GM12864 (cell line): ENCODE results near the gene MAP3K9.

Experiments used
- DNase-seq: peaks from one replicate; pipeline ENCODE4 v3.0.0-alpha.2; 2011; ENCODE audit warnings: low read depth
- H3K4me3 ChIP-seq: 2 replicates; pipeline ENCODE4 v1.5.1; 2011; ENCODE audit warnings: mild to moderate bottlenecking, low read depth, low read length, control low read depth
- TF ChIP-seq, protein P1 (sequence below): IDR thresholded peaks from 2 replicates; pipeline ENCODE4 v1.5.1; 2011; ENCODE audit warnings: low read depth, mild to moderate bottlenecking, moderate library complexity, low read length, control low read depth, inconsistent platforms; ENCODE audit errors: missing control alignments

MAP3K9 gene

DNA sequence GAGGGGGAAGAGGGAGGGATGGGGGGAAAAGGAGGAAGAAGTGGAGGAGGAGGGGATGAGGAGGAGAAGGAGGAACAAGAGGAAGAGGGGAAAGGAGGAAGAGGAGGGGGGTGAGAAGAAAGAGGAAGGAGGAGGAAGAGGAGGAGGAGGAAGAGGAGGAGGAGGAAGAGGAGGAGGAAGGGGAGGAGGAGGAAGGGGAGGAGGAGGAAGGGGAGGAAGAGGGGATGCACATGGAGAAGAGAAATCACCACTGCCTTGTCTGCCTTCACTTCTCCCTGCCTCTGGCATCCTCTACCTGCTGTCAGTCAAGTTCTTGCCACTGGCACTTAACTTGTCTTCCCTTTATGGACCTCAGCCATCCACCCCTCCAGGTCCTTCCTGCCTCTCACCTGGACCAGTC, 107.7 kb downstream of the MAP3K9 start:
- TF ChIP-seq, protein P1, sequence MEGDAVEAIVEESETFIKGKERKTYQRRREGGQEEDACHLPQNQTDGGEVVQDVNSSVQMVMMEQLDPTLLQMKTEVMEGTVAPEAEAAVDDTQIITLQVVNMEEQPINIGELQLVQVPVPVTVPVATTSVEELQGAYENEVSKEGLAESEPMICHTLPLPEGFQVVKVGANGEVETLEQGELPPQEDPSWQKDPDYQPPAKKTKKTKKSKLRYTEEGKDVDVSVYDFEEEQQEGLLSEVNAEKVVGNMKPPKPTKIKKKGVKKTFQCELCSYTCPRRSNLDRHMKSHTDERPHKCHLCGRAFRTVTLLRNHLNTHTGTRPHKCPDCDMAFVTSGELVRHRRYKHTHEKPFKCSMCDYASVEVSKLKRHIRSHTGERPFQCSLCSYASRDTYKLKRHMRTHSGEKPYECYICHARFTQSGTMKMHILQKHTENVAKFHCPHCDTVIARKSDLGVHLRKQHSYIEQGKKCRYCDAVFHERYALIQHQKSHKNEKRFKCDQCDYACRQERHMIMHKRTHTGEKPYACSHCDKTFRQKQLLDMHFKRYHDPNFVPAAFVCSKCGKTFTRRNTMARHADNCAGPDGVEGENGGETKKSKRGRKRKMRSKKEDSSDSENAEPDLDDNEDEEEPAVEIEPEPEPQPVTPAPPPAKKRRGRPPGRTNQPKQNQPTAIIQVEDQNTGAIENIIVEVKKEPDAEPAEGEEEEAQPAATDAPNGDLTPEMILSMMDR = no peak
- H3K4me3 ChIP-seq = no peak overlapping the region
- no peak for DNase-seq

DNA sequence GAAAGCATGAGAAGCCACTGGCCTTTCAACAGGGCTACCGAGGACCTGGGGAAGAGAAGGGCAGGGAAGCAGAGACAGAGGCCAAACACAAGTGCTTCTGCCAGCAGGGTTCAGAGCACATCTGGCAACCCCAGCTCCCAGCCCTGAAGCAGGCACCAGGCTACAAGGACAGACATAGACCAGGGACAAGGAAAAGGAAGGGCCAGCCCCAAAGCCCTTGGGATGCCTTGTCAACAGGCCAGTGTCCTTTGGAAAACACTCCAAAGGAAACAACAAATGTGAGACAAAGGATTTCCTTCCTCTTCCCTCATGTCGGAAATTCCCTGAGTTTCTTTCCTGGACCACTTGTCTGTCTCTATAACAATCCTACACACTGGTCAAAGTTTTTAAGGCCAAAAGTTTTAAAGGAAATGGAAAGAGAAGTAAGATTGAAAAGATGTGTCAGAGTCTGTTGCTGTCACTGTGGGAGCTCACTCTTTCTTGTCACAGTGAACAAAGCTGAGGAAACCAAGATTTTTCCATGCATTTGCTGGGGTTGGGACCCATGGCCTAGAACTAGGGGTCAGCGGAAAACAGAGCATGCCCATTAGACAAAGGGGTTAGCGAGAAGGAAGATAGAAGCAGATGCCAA, 108.2 kb downstream of the MAP3K9 start:
- H3K4me3 ChIP-seq = no peak overlapping the region
- TF ChIP-seq, protein P1 = no peak

GRCh38 chr14:70699646-70700045, 109.7 kb downstream of the MAP3K9 start:
- no peak overlapping the region for H3K4me3 ChIP-seq
- TF ChIP-seq, protein P1 = no peak
- DNase-seq = no peak

More for the DNA sequence above, 108.2 kb downstream of the MAP3K9 start:
- no peak for DNase-seq

- no peak for DNase-seq
- TF ChIP-seq, protein P1 = no peak
- no peak overlapping the region for H3K4me3 ChIP-seq
Measured at GRCh38 chr14:70698288-70698687, 111.0 kb downstream of the MAP3K9 start.

DNA sequence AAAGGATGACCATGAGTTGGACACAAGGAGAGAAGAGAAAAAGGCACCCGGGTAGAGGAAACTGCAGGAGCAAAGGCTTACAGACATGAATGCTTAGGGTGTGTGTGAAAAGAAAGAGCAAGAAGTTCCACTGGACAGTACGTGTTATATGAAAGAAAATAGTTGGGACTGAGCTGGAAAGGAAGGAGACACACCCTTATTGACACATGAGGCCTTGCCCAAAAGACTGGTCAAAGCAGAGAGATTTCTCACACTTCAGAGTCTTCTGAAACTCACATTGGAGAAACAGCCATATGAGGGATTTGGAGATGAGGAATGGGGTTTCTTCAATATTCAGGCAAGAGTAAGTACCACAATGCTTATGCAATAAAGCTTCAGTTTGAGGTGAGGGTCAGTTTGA, 111.6 kb downstream of the MAP3K9 start:
- DNase-seq = no peak
- TF ChIP-seq, protein P1 = no peak
- H3K4me3 ChIP-seq = no peak overlapping the region

DNA sequence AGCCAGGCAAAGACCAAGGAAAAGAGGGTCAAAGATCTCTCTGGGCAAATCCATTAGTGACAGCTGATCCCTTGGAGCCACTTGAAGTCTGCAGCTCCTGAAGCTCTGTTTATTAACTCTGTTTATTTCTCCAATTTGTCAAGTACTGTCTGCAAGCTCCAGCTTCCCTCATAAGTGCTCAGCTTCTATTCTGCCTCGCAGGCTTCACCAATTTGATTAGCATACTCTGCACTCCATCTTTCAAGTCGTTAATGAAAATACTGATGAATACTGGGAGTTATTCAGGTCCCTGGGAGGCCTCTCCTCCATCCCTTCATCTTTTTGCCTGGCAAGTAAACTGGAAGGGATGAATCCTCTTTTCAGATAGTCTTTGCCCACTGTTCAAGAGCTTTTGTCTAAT, 113.3 kb downstream of the MAP3K9 start:
- no peak overlapping the region for H3K4me3 ChIP-seq
- DNase-seq = no peak
- TF ChIP-seq, protein P1 = no peak

DNA sequence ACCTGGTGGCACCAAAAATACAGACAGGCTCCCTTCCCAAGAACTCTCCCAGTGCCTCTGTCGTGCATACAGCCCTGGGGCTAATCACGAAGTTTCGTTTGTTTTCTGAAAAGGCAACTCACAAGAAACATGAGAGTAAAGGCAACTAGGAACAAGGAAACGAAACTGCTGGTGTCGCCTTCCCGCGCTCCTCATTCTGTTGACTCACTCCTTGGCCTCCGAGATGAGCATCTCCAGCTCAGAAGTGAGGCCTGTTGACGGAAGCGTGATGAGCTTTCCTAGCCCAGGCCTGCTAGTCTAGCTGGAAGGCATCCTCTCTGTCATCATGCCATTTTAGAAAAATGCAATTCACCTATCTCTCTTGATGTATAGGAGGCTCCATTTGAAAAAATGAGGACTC, 117.1 kb downstream of the MAP3K9 start:
- TF ChIP-seq, protein P1 = no peak
- no peak overlapping the region for H3K4me3 ChIP-seq
- no peak for DNase-seq
